Naive thymus-derived CD4-positive, alpha-beta T cell (primary cell): ENCODE measurements around the gene TP53BP2. TPM values are rescaled to one million over a fixed set of nuclear protein-coding genes. Genes with fewer than 3 reads are reported as not detected.

Experiments
- ATAC-seq: fragments of 150-1000 bp; cut with Tn5 transposase; 2 replicates; pipeline ENCODE4 v1.10.0; 2021; ENCODE audit warnings: mild to moderate bottlenecking, moderate library complexity
- CTCF ChIA-PET: fragments of 350-600 bp; sonication (Branson Sonifier 250); formaldehyde crosslinking; loops from one replicate; lab custom pipeline; 2021; ENCODE audit warnings: antibody characterized with exemption; lab: Charles Lee
- POLR2A ChIA-PET: fragments of 350-600 bp; sonication (Branson Sonifier 250); formaldehyde crosslinking; loops from one replicate; lab custom pipeline; 2021; ENCODE audit warnings: antibody characterized with exemption, inconsistent platforms; lab: Charles Lee
- DNase-seq, 9 donors: peaks; one replicate each; pipeline versions ENCODE4 v3.0.0 to v3.0.0-alpha.2; 2020 to 2022; ENCODE audit warnings: mixed read lengths in 1 of 9
- H3K27ac ChIP-seq: one replicate; pipeline ENCODE4 v1.7.0; 2013; ENCODE audit warnings: mild to moderate bottlenecking, low read depth, low read length, moderate library complexity
- H3K27me3 ChIP-seq, 2 donors: one replicate each; pipeline ENCODE4 v1.7.0; 2013; ENCODE audit warnings: low read length in 2 of 2, mild to moderate bottlenecking in 2 of 2, moderate library complexity in 2 of 2; ENCODE audit not compliant: control insufficient read depth in 2 of 2, insufficient read depth in 2 of 2
- H3K36me3 ChIP-seq, 3 experiments: 1 replicate in 2 of 3; 2 replicates in 1 of 3; pipeline ENCODE4 v1.7.0; 2013; ENCODE audit warnings: low read length in 3 of 3, mild to moderate bottlenecking in 3 of 3, moderate library complexity in 1 of 3; ENCODE audit not compliant: insufficient read depth in 3 of 3, control insufficient read depth in 2 of 3
- H3K4me1 ChIP-seq, 2 donors: one replicate each; pipeline ENCODE4 v1.7.0; 2013; ENCODE audit warnings: low read length in 2 of 2, mild to moderate bottlenecking in 2 of 2, moderate library complexity in 1 of 2; ENCODE audit not compliant: control insufficient read depth in 2 of 2, insufficient read depth in 2 of 2
- H3K4me3 ChIP-seq: 2 replicates; pipeline ENCODE4 v1.7.0; 2013; ENCODE audit warnings: mild to moderate bottlenecking, low read length
- H3K9me3 ChIP-seq, 3 experiments: 1 replicate in 2 of 3; 2 replicates in 1 of 3; pipeline ENCODE4 v1.7.0; 2013; ENCODE audit warnings: low read length in 3 of 3; ENCODE audit not compliant: control insufficient read depth in 2 of 3
- H3K27ac Mint-ChIP-seq, 9 donors: one replicate each; pipeline ENCODE4 v1.8.0; 2020 to 2022; ENCODE audit warnings: mixed read lengths in 9 of 9, mild to moderate bottlenecking in 8 of 9, moderate library complexity in 5 of 9, inconsistent platforms in 2 of 9
- H3K27me3 Mint-ChIP-seq, 5 donors: one replicate each; pipeline ENCODE4 v1.8.0; 2021 to 2022; ENCODE audit warnings: mixed read lengths in 5 of 5, mild to moderate bottlenecking in 1 of 5
- H3K36me3 Mint-ChIP-seq, 5 donors: one replicate each; pipeline ENCODE4 v1.8.0; 2020 to 2022; ENCODE audit warnings: mixed read lengths in 5 of 5, mild to moderate bottlenecking in 3 of 5, inconsistent platforms in 1 of 5
- H3K4me1 Mint-ChIP-seq, 7 donors: one replicate each; pipeline ENCODE4 v1.8.0; 2020 to 2022; ENCODE audit warnings: mixed read lengths in 7 of 7, mild to moderate bottlenecking in 3 of 7, inconsistent platforms in 1 of 7
- H3K4me3 Mint-ChIP-seq, 10 donors: one replicate each; pipeline ENCODE4 v1.8.0; 2020 to 2022; ENCODE audit warnings: mild to moderate bottlenecking in 10 of 10, mixed read lengths in 10 of 10, moderate library complexity in 6 of 10, inconsistent platforms in 2 of 10
- H3K9me3 Mint-ChIP-seq, 11 donors: one replicate each; pipeline ENCODE4 v1.8.0; 2020 to 2022; ENCODE audit warnings: mixed read lengths in 11 of 11, mild to moderate bottlenecking in 4 of 11, inconsistent platforms in 1 of 11, moderate library complexity in 1 of 11
- intact Hi-C, 2 donors: fragments of 100-400 bp; cut with micrococcal nuclease; formaldehyde crosslinking; loops; one replicate each; pipeline ENCODE4 v1.15.1; 2023
- polyA plus RNA-seq, 2 donors: library from polyadenylated mRNA; unstranded; fragments of 300-500 nt; fragmentation: Illumina TruSeq; gene quantifications; one replicate each; pipeline ENCODE4 v1.2.3, GENCODE V29; 2021
- total RNA-seq, 6 experiments: library from RNA in 5 of 6; stranded (reverse) in 5 of 6; gene quantifications; 1 replicate in 5 of 6; 2 replicates in 1 of 6; pipeline ENCODE4 v1.2.3 and lab custom pipeline; 2021 to 2026

TP53BP2 gene
- total and polyA plus RNA-seq, 7 experiments from 2014 or later: 8.4 to 120 (median 44.2) TPM

DNA sequence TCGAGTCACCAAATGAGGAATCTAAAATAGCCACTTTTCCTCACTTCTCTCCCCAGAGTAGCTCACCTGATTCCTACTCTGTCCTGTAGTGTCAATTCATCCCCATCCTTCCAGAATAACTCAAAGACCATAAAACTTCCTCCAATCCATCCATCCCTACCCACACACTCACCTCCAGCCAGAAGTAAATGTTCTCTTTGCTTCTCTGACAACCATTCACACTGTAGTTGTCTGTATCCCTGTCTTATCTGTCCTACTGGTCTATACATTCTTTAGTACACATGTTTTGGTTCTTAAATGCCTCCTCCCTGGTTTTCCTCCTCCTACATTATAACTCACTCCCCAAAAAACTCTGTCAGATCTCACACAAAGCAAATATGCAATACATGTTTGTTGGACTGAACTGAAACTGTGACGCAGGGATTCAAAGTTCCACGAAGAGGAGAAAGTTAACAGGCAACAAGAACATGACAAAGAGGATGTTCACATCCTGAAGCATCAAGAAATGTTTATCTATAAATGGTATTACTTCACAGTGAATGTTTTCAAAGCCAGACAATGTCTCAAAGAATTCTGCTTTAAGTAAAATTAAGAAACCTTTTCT, 11.0 kb downstream of the TP53BP2 start:
- Histone ChIP-seq H3K4me1 (peaks cover 50 to 53% of the 10 kb centered on the region in 2 donors), H3K9me3 (no peaks in the 10 kb centered on the region), H3K27ac (peak overlapping the region; percentile 5), H3K27me3 (no peaks in the 10 kb centered on the region), H3K36me3 (no peaks in the 10 kb centered on the region), H3K4me3 (no peak overlapping the region)
- DNase-seq (peak in 6 of 9 donors; percentile 17 to 57 (median 43)), ATAC-seq (peak; percentile 40)
- Mint-ChIP-seq H3K9me3 (no peaks in the 10 kb centered on the region), H3K4me3 (no peak overlapping the region), H3K4me1 (peaks cover 2 to 31% (median 22%) of the 10 kb centered on the region in 7 donors), H3K36me3 (peaks cover 0 to 2% (median 0%) of the 10 kb centered on the region in 5 donors), H3K27ac (no peak overlapping the region), H3K27me3 (no peaks in the 10 kb centered on the region)
- ChIA-PET CTCF (no interaction called here), POLR2A (interaction anchor here (7.2 kb wide), 1 partner anchor 11 kb away, joined by 51 read pairs; the partner anchor contains the start of gene TP53BP2)
- intact Hi-C loops: loop anchor here (1.0 kb wide), 2 partner anchors 10 to 11 kb away; partner anchors contain the start of gene TP53BP2 (in 1 of the 2)

GRCh38 chr1:223833948-223834347, 11.8 kb downstream of the TP53BP2 start:
- no peaks in the 10 kb centered on the region for H3K36me3 ChIP-seq
- DNase-seq: no peak

GRCh38 chr1:223832637-223832943, 13.2 kb downstream of the TP53BP2 start:
- H3K9me3 Mint-ChIP-seq: no peaks in the 10 kb centered on the region
- POLR2A ChIA-PET: interaction anchor here (0.5 to 7.2 kb wide), 5 partner anchors 10 to 57 kb away, joined by 3 to 51 read pairs (median 3); partner anchors contain the start of gene TP53BP2

More at GRCh38 chr1:223833948-223834347, 11.8 kb downstream of the TP53BP2 start:
- Histone ChIP-seq H3K9me3 (no peaks in the 10 kb centered on the region), H3K27ac (peak overlapping the region; percentile 5), H3K4me3 (no peak overlapping the region), H3K4me1 (peaks cover 50 to 53% of the 10 kb centered on the region in 2 donors), H3K27me3 (no peaks in the 10 kb centered on the region)
- Mint-ChIP-seq H3K27ac (no peak overlapping the region), H3K36me3 (peaks cover 0 to 2% (median 0%) of the 10 kb centered on the region in 5 donors), H3K4me3 (no peak overlapping the region), H3K4me1 (peaks cover 8 to 32% (median 25%) of the 10 kb centered on the region in 7 donors), H3K27me3 (no peaks in the 10 kb centered on the region), H3K9me3 (no peaks in the 10 kb centered on the region)
- ChIA-PET POLR2A (interaction anchor here (1.0 to 7.2 kb wide), 2 partner anchors 9 to 12 kb away, joined by 3 to 51 read pairs; partner anchors contain the start of gene TP53BP2), CTCF (interaction anchor here (0.7 to 1.4 kb wide), 3 partner anchors 10 to 25 kb away, joined by 3 to 5 read pairs (median 4); partner anchors contain the start of gene TP53BP2)
- intact Hi-C loops: loop anchor here in 1 of 2 donors (1.0 kb wide), 1 partner anchor 10 kb away; no protein-coding TSS in a partner anchor
- no peak for ATAC-seq

DNA sequence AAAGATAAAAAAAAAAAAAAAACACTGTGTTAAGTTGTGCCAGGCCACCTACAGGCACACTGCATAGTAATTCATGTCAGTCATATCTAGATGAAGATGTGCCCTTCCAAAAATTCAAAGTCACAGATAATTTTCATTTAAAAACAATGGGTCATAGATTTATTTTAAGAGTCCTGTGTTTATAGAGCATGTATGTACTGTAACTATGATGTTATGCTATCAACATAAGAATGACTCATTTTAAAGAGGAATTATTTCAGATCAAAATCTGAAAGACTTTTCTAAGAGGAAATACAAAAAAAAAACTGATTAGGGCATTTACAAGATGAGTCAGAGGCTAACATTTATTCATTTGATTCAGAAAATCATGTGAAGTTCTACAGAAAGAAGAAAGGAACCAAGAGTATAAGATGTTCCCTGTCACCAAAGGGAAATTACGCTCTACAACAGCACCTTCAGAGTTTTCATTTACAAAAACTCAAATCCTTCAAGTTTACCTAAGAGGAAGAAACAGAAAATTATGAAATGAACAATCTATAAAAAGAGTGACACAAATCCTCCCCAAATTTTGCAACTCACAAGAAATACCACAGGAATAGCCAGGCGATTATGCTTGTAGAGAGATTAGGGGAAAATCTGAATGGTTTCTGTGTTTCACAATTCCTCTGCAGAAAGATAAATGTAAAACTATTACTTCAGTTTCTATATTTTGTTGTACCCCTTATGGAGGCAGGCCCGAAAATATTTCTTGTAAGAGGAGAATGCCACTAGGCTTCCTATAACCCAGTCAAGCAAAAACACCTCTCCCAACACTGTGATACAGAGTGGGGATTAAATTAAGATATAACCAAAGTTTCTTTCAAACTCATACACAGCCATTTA, 13.8 kb downstream of the TP53BP2 start:
- no peaks in the 10 kb centered on the region for H3K36me3 ChIP-seq
- Mint-ChIP-seq H3K4me3 (peak overlapping the region in 9 of 10 donors; percentile 16 to 69 (median 60)), H3K27ac (peak overlapping the region in 6 of 9 donors; percentile 76 to 93 (median 82)), H3K36me3 (peaks cover 0 to 11% (median 6%) of the 10 kb centered on the region in 5 donors), H3K27me3 (no peaks in the 10 kb centered on the region), H3K9me3 (no peaks in the 10 kb centered on the region), H3K4me1 (peaks cover 12 to 28% (median 22%) of the 10 kb centered on the region in 7 donors)
- ChIA-PET CTCF (interaction anchor here (0.6 to 1.6 kb wide), 2 partner anchors 10 to 20 kb away, joined by 5 to 6 read pairs; no protein-coding TSS in a partner anchor), POLR2A (interaction anchor here (0.5 to 7.2 kb wide), 5 partner anchors 10 to 56 kb away, joined by 3 to 51 read pairs (median 3); partner anchors contain the start of gene TP53BP2)
- intact Hi-C loops: loop anchor here in 1 of 2 donors (1.0 kb wide), 2 partner anchors 8 to 13 kb away; partner anchors contain the start of gene TP53BP2
- ATAC-seq: peak; percentile 77
- H3K4me1 ChIP-seq: peaks cover 46 to 47% of the 10 kb centered on the region in 2 donors
- no peaks in the 10 kb centered on the region for H3K9me3 ChIP-seq
- peak in 1 of 9 donors; percentile 36 for DNase-seq
- no peak overlapping the region for H3K4me3 ChIP-seq
- peak overlapping the region; percentile 11 for H3K27ac ChIP-seq
- H3K27me3 ChIP-seq: no peaks in the 10 kb centered on the region

More at GRCh38 chr1:223832637-223832943, 13.2 kb downstream of the TP53BP2 start:
- intact Hi-C loops: loop anchor here in 1 of 2 donors (1.0 kb wide), 2 partner anchors 8 to 13 kb away; partner anchors contain the start of gene TP53BP2
- peaks cover 0 to 7% (median 6%) of the 10 kb centered on the region in 5 donors for H3K36me3 Mint-ChIP-seq
- H3K36me3 ChIP-seq: no peaks in the 10 kb centered on the region
- H3K4me1 Mint-ChIP-seq: peaks cover 8 to 24% (median 19%) of the 10 kb centered on the region in 7 donors
- H3K9me3 ChIP-seq: no peaks in the 10 kb centered on the region
- DNase-seq (no peak), ATAC-seq (peak; percentile 24)
- no peak overlapping the region for H3K4me3 ChIP-seq
- peak overlapping the region; percentile 3 to 69 (median 55) for H3K4me3 Mint-ChIP-seq
- H3K27me3 Mint-ChIP-seq: no peaks in the 10 kb centered on the region
- peak overlapping the region in 6 of 9 donors; percentile 19 to 93 (median 82) for H3K27ac Mint-ChIP-seq
- H3K27ac ChIP-seq: peak overlapping the region; percentile 11
- H3K4me1 ChIP-seq: peaks cover 45 to 50% of the 10 kb centered on the region in 2 donors
- H3K27me3 ChIP-seq: no peaks in the 10 kb centered on the region
- CTCF ChIA-PET: interaction anchor here (1.6 kb wide), 1 partner anchor 10 kb away, joined by 5 read pairs; no protein-coding TSS in a partner anchor

DNA sequence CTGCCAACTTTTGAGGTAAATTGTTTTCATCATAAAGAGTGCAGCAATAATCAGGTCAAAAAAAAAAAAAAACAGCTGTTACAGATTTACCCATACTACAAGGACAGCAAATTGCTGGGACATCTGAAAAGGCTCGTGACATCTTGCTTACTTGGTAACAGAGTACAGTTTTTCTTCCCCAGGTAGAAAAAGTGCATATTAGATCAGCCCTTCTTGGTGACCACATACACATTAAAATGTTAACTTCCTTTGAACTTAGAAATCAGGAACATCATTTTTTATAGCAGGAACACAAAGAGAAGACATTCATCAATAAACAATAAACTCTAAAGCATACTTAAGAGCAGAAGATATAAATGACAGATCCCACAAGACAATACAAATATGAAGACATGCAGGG, 16.1 kb downstream of the TP53BP2 start:
- H3K27ac Mint-ChIP-seq: peak overlapping the region in 1 of 9 donors; percentile 32
- Histone ChIP-seq H3K27me3 (no peaks in the 10 kb centered on the region), H3K27ac (no peak overlapping the region), H3K9me3 (no peaks in the 10 kb centered on the region), H3K4me3 (no peak overlapping the region), H3K4me1 (peaks cover 36 to 45% of the 10 kb centered on the region in 2 donors), H3K36me3 (no peaks in the 10 kb centered on the region)
- ChIA-PET POLR2A (interaction anchor here (0.6 kb wide), 1 partner anchor 88 kb away, joined by 3 read pairs; no protein-coding TSS in a partner anchor), CTCF (no interaction called here)
- ATAC-seq (no peak), DNase-seq (no peak)
- no peak overlapping the region for H3K4me3 Mint-ChIP-seq
- H3K4me1 Mint-ChIP-seq: peaks cover 35 to 51% (median 44%) of the 10 kb centered on the region in 7 donors
- H3K36me3 Mint-ChIP-seq: peaks cover 0 to 11% (median 6%) of the 10 kb centered on the region in 5 donors
- H3K27me3 Mint-ChIP-seq: no peaks in the 10 kb centered on the region
- intact Hi-C loops: no loop called here
- H3K9me3 Mint-ChIP-seq: no peaks in the 10 kb centered on the region
